ENCODE results near the gene PXMP4. TPM values are rescaled to one million over a fixed set of nuclear protein-coding genes. Genes with fewer than 3 reads are reported as not detected.

PXMP4 gene
- 5.9 and 6.9 TPM in 2 replicates for total RNA-seq

GRCh38 chr20:33719989-33720709 is at the start of gene PXMP4:
TSS of gene PXMP4 (minus strand) at chr20:33720310. CDS start at chr20:33720207, 103 bp downstream.

GRCh38 chr20:33731693-33732165 is 11.6 kb upstream of the PXMP4 start, which contains the start of gene ZNF341:
TSS of gene ZNF341 (plus strand) at chr20:33731996. CDS start at chr20:33732022, 26 bp downstream.

GRCh38 chr20:33686100-33686983 is 33.8 kb downstream of the PXMP4 start, which contains the start of gene E2F1:
TSS of gene E2F1 (minus strand) at chr20:33686385. CDS start at chr20:33686264, 121 bp downstream.

GRCh38 chr20:33674294-33675135 is 45.6 kb downstream of the PXMP4 start, which contains the start of gene NECAB3:
TSS of gene NECAB3 (minus strand) at chr20:33674428. CDS start at chr20:33674352, 76 bp downstream.

GRCh38 chr20:33666293-33667244 is 53.5 kb downstream of the PXMP4 start, which contains the start of gene ACTL10:
TSS of gene ACTL10 (plus strand) at chr20:33666943. CDS start at chr20:33667498, 555 bp downstream.

GRCh38 chr20:33662172-33662571 is 57.9 kb downstream of the PXMP4 start, which contains the start of gene C20orf144:
TSS of gene C20orf144 (plus strand) at chr20:33662327. CDS start at chr20:33662346, 19 bp downstream.

Other genes with a start within 250 kb of the PXMP4 start
- 7.4 and 8.2 TPM in 2 replicates for gene CBFA2T2, start 230.2 kb downstream of the PXMP4 start, total RNA-seq
- 0.03 TPM in 1 of 2 replicates, not detected in the other for gene C20orf144, start 58.0 kb downstream of the PXMP4 start, total RNA-seq
- 2.3 and 3.5 TPM in 2 replicates for gene ACTL10, start 53.4 kb downstream of the PXMP4 start, total RNA-seq
- 16.0 and 28.8 TPM in 2 replicates for gene NECAB3, start 45.9 kb downstream of the PXMP4 start, total RNA-seq
- gene E2F1, start 33.9 kb downstream of the PXMP4 start, total RNA-seq, result 4.3 and 4.6 TPM in 2 replicates
- gene ZNF341, start 11.7 kb upstream of the PXMP4 start, total RNA-seq, result 1.6 and 2.0 TPM in 2 replicates
- 27.5 and 35.1 TPM in 2 replicates for gene CHMP4B, start 91.0 kb upstream of the PXMP4 start, total RNA-seq